AG04450 (cell line): ENCODE results near the gene KATNAL1. TPM values are rescaled to one million over a fixed set of nuclear protein-coding genes. Genes with fewer than 3 reads are reported as not detected.

ENCODE experiments used
- CTCF ChIA-PET: fragments of 300-600, 350-600 bp; formaldehyde crosslinking; extraction: SDS; loops from one replicate; lab custom pipeline; 2022; ENCODE audit warnings: antibody characterized with exemption, inconsistent platforms; lab: Charles Lee
- POLR2A ChIA-PET: fragments of 350-600 bp; formaldehyde crosslinking; extraction: SDS; loops from one replicate; lab custom pipeline; 2021; ENCODE audit warnings: antibody characterized with exemption, inconsistent platforms; lab: Yijun Ruan, JAX
- DNase-seq: peaks from one replicate; pipeline ENCODE4 v3.0.0-alpha.2; 2011; ENCODE audit warnings: low read depth, low spot score
- H3K27ac ChIP-seq: one replicate; pipeline ENCODE4 v1.5.1; 2012; ENCODE audit warnings: low read depth, low read length, control low read depth
- H3K27me3 ChIP-seq: one replicate; pipeline ENCODE4 v1.6.0; 2012; ENCODE audit warnings: low read length; ENCODE audit not compliant: control insufficient read depth, insufficient read depth
- H3K4me3 ChIP-seq: 2 replicates; pipeline ENCODE4 v1.5.1; 2011; ENCODE audit warnings: mild to moderate bottlenecking, low read depth, low read length, control low read depth
- H3K9me3 ChIP-seq: 2 replicates; pipeline ENCODE4 v1.5.1; 2012; ENCODE audit warnings: low read length; ENCODE audit not compliant: control insufficient read depth, insufficient read depth
- polyA plus RNA-seq: library from polyadenylated mRNA; depleted of rRNA; stranded (reverse); fragments of >200 nt; gene quantifications from 2 replicates; pipeline ENCODE4 v1.2.3, GENCODE V29; 2011
- TF ChIP-seq, protein P1 (sequence below): IDR thresholded peaks from 2 replicates; pipeline ENCODE4 v1.5.1; 2011; ENCODE audit warnings: low read depth, low read length, control low read depth, inconsistent platforms

Gene KATNAL1
- polyA plus RNA-seq, 1 experiment = 12.6 TPM

DNA sequence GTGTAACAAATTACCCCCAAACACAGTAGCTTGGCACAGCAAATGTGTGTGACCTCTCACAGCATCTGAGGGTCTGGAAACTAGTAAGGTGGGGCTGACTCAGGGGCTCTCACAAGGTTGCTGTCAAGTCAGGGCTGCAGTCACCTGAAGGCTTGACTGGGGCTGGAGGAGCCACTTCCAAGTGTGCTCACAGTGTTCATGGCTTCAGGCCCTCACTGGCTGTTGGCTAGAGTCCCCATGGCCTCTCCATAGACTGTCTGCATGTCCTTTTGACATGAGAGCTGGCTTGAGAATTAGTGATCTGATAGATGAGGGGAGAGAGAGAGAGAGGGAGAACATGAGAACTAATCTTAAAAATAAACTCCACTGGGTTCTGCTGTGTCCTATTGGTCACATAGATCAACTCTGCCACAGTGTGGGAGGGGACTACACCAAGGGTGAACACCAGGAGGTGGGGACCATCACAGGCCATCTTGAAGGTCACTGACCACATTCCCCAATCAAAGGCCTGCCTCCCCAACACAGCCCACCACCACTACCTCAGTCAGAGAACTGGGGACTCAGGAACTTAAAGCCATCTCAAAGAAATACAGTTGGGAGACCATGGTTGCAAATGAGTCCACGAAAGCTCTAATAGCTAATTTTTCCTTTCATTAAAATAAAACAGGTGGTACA, 38.2 kb upstream of the KATNAL1 start:
- ChIA-PET CTCF (interaction anchor here (0.6 kb wide), 1 partner anchor 38 kb away, joined by 3 read pairs; no protein-coding TSS in a partner anchor), POLR2A (no interaction called here)
- H3K27me3 ChIP-seq = no peaks in the 10 kb centered on the region
- H3K9me3 ChIP-seq = no peaks in the 10 kb centered on the region
- TF ChIP-seq, protein P1, sequence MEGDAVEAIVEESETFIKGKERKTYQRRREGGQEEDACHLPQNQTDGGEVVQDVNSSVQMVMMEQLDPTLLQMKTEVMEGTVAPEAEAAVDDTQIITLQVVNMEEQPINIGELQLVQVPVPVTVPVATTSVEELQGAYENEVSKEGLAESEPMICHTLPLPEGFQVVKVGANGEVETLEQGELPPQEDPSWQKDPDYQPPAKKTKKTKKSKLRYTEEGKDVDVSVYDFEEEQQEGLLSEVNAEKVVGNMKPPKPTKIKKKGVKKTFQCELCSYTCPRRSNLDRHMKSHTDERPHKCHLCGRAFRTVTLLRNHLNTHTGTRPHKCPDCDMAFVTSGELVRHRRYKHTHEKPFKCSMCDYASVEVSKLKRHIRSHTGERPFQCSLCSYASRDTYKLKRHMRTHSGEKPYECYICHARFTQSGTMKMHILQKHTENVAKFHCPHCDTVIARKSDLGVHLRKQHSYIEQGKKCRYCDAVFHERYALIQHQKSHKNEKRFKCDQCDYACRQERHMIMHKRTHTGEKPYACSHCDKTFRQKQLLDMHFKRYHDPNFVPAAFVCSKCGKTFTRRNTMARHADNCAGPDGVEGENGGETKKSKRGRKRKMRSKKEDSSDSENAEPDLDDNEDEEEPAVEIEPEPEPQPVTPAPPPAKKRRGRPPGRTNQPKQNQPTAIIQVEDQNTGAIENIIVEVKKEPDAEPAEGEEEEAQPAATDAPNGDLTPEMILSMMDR = no peak
- no peak overlapping the region for H3K27ac ChIP-seq
- H3K4me3 ChIP-seq = no peak overlapping the region
- DNase-seq = no peak

DNA sequence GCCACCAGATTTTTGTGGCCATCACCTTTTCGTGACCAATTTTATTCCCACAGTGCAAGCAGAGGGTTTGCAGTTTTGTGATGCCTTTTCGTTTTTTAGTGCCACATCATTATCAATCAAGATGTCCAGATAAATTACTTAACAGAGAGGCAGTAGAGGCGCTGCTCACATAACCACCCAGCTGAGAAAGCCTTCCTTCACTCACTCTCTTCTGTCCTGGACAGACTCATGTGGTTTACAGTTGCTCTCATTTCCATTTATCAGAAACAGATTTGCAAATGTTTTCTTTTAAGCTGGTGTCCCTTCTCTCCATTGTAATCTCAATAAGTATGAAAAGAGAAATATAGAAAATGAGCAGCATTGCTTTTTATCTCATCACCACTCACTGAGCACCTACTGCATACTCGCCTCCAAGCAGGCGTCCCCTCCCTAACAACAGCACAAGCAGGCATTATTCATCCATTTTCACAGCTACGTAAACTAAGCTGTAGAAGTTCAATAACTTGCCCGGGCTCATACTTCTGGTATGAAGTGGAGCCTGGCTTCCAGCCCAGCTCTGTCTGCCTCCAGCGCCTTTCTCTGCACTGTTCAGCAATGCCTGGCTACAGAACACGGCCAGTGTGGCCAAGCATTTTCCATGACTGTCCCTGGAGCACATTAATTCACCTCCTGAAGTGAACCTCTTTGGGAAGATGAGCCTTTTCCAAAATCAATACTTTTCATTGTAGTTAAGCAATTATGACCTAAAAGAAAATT, 34.6 kb upstream of the KATNAL1 start:
- peak; percentile 71 for DNase-seq
- H3K27ac ChIP-seq = peak overlapping the region; percentile 69
- no peaks in the 10 kb centered on the region for H3K27me3 ChIP-seq
- H3K9me3 ChIP-seq = no peaks in the 10 kb centered on the region
- CTCF ChIA-PET = interaction anchor here (1.0 to 1.2 kb wide), 3 partner anchors 34 to 210 kb away, joined by 3 to 6 read pairs (median 3); partner anchors contain the start of gene KATNAL1
- H3K4me3 ChIP-seq = no peak overlapping the region
- TF ChIP-seq, protein P1 = no peak
- POLR2A ChIA-PET = interaction anchor here (0.7 to 1.8 kb wide), 5 partner anchors 13 to 209 kb away, joined by 3 to 9 read pairs (median 5); partner anchors contain the start of gene KATNAL1

DNA sequence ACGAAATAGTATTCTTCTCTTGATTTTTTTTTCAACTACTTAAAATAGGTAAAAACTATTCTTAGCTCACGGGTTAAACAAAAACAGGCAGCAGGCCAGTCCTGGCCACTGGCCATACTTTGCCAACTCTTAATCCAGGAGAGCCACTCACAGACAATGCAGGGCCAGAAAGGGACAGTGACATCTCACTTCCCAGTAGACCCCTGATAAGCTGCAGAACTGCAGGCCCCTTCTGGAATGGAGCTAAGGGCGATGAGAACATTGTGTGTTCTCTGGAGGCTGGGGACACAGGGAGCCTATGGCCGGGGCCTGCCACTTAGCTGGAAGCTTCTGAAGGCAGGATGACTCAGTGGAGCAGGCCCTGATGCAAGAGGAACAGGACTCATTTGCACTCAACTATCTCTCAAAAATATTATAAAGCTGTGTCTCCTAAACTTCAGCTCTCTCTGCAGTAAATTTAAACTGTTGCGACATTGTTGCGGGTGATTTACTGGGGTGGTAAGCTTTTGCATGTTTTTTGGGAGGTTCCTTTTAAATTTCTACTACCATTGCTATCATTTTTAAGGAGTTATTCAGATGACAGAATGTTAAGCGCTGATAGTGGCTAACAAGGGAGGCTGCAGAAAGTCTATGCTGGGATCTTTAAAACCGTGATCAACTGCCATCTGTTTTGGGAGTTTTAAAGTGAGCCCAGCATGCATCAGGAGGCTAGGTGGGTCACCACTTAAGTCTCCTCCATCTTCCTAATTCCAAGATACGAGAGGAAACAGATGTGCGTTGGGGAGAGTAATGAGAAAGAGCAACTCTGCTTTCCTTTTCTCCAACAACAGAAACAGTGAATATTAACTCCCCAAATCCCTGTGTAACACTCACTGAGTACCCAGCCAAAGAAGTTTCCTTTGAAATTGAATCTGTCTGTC, 33.2 kb upstream of the KATNAL1 start:
- ChIA-PET CTCF (interaction anchor here (0.7 to 1.2 kb wide), 6 partner anchors 33 to 704 kb away, joined by 3 to 6 read pairs (median 3); partner anchors contain the start of gene KATNAL1), POLR2A (interaction anchor here (0.6 to 1.1 kb wide), 4 partner anchors 40 to 82 kb away, joined by 3 to 4 read pairs (median 3); partner anchors contain the start of gene UBE2L5)
- DNase-seq = peak; percentile 46
- H3K9me3 ChIP-seq = no peaks in the 10 kb centered on the region
- no peaks in the 10 kb centered on the region for H3K27me3 ChIP-seq
- no peak overlapping the region for H3K4me3 ChIP-seq
- TF ChIP-seq, protein P1 = no peak
- H3K27ac ChIP-seq = peak overlapping the region; percentile 77

DNA sequence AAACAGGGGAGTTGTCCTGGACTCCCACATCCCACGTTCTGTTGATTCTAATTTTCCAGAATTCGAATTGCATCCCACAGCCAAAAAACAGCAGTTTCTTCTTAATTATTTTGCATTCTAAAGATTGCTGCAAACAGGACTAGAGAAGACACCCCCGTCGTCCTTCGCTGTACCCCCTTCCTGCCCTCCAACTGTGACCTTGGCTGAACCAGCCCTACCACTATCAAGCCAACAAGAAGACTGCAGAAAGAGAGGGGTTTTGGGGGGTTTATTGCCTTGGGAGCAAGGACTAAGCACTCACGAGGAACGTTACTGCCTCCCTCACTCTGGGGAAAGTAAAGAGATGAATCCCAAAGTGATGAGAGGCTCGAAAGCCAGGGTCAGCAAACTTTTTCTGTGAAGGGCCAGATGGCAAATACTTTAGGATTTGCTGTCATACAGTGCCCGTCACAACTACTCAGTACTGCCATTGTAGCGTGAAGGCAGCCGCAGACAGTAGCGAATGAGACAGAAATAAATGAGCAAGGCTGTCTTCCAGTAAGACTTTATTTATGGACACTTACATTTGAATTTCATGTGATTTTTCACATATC, 32.5 kb upstream of the KATNAL1 start:
- POLR2A ChIA-PET = interaction anchor here (1.1 kb wide), 1 partner anchor 49 kb away, joined by 3 read pairs; no protein-coding TSS in a partner anchor
- Histone ChIP-seq H3K27me3 (no peaks in the 10 kb centered on the region), H3K9me3 (no peaks in the 10 kb centered on the region), H3K4me3 (no peak overlapping the region), H3K27ac (peak overlapping the region; percentile 77)
- CTCF ChIA-PET = interaction anchor here (0.7 to 1.0 kb wide), 3 partner anchors 207 to 705 kb away, joined by 3 to 4 read pairs (median 3); no protein-coding TSS in a partner anchor
- DNase-seq = no peak
- TF ChIP-seq, protein P1 = no peak
